Calu3 (cell line): Measurements from ENCODE around the gene STAC. TPM values are rescaled to one million over a fixed set of nuclear protein-coding genes. Genes with fewer than 3 reads are reported as not detected.

Source experiments
- BruUV-seq: library from RNA; stranded (reverse); fragments of 400-500 nt; replicated peaks from 2 replicates; lab custom pipeline; 2021; lab: Mats Ljungman, UMichigan
- CTCF ChIA-PET: fragments of 300-600 bp; sonication (Branson Sonifier 250); formaldehyde crosslinking; loops from one replicate; lab custom pipeline; 2022; ENCODE audit warnings: antibody characterized with exemption; lab: Charles Lee
- DNase-seq: peaks from one replicate; pipeline ENCODE4 v3.0.0; 2022
- H3K27ac Mint-ChIP-seq: one replicate; pipeline ENCODE4 v1.8.0; 2022; ENCODE audit warnings: mixed read lengths; ENCODE audit not compliant: unreplicated experiment
- H3K27me3 Mint-ChIP-seq: one replicate; pipeline ENCODE4 v1.8.0; 2022; ENCODE audit warnings: mixed read lengths; ENCODE audit not compliant: unreplicated experiment
- H3K36me3 Mint-ChIP-seq: one replicate; pipeline ENCODE4 v1.8.0; 2022; ENCODE audit warnings: mild to moderate bottlenecking, moderate library complexity, mixed read lengths; ENCODE audit not compliant: insufficient read depth, unreplicated experiment
- H3K4me1 Mint-ChIP-seq: one replicate; pipeline ENCODE4 v1.8.0; 2022; ENCODE audit warnings: mild to moderate bottlenecking, low read depth, mixed read lengths; ENCODE audit not compliant: unreplicated experiment
- H3K4me3 Mint-ChIP-seq: one replicate; pipeline ENCODE4 v1.8.0; 2022; ENCODE audit warnings: mild to moderate bottlenecking, low read depth, moderate library complexity, mixed read lengths; ENCODE audit not compliant: unreplicated experiment
- H3K9me3 Mint-ChIP-seq: one replicate; pipeline ENCODE4 v1.8.0; 2022; ENCODE audit warnings: low read depth, mixed read lengths; ENCODE audit not compliant: unreplicated experiment
- CTCF ChIP-seq: fragments of 200-600 bp; IDR thresholded peaks from one replicate; pipeline ENCODE4 v1.8.0; 2022; ENCODE audit warnings: antibody characterized with exemption; ENCODE audit not compliant: unreplicated experiment
- intact Hi-C: fragments of 100-400 bp; cut with micrococcal nuclease; formaldehyde crosslinking; loops from one replicate; pipeline ENCODE4 v1.10.0; 2022; ENCODE audit not compliant: unreplicated experiment
- total RNA-seq: library from RNA; stranded (reverse); gene quantifications from 2 replicates; pipeline ENCODE4 v1.2.3, GENCODE V29; 2022

The STAC gene
- total RNA-seq, 1 experiment from 2014 or later = 12.8 TPM

- H3K4me3 Mint-ChIP-seq = no peak overlapping the region
- TF ChIP-seq CTCF = no peak
- no peaks in the 10 kb centered on the region for H3K36me3 Mint-ChIP-seq
- intact Hi-C loops = no loop called here
- no peak for DNase-seq
- no peak overlapping the region for H3K27ac Mint-ChIP-seq
- H3K27me3 Mint-ChIP-seq = no peaks in the 10 kb centered on the region
- peaks cover 10% of the 10 kb centered on the region for H3K9me3 Mint-ChIP-seq
- CTCF ChIA-PET = no interaction called here
- H3K4me1 Mint-ChIP-seq = peaks cover 6% of the 10 kb centered on the region
- BruUV-seq = no TSS peak
Observed at GRCh38 chr3:36480911-36481648, 100.8 kb downstream of the STAC start.

GRCh38 chr3:36482256-36482655 lies 102.0 kb downstream of the STAC start:
- Mint-ChIP-seq H3K4me1 (peaks cover 10% of the 10 kb centered on the region), H3K36me3 (no peaks in the 10 kb centered on the region), H3K4me3 (no peak overlapping the region), H3K27ac (no peak overlapping the region), H3K27me3 (no peaks in the 10 kb centered on the region), H3K9me3 (peaks cover 10% of the 10 kb centered on the region)
- no peak for DNase-seq
- no TSS peak for BruUV-seq
- CTCF ChIA-PET = no interaction called here
- no peak for TF ChIP-seq CTCF
- intact Hi-C loops = no loop called here

GRCh38 chr3:36482880-36483279 lies 102.6 kb downstream of the STAC start:
- peaks cover 10% of the 10 kb centered on the region for H3K9me3 Mint-ChIP-seq
- no TSS peak for BruUV-seq
- intact Hi-C loops = no loop called here
- TF ChIP-seq CTCF = no peak
- H3K4me3 Mint-ChIP-seq = no peak overlapping the region
- DNase-seq = no peak
- peaks cover 12% of the 10 kb centered on the region for H3K4me1 Mint-ChIP-seq
- no peaks in the 10 kb centered on the region for H3K36me3 Mint-ChIP-seq
- no peak overlapping the region for H3K27ac Mint-ChIP-seq
- CTCF ChIA-PET = no interaction called here
- no peaks in the 10 kb centered on the region for H3K27me3 Mint-ChIP-seq

- no peak for TF ChIP-seq CTCF
- CTCF ChIA-PET = no interaction called here
- Mint-ChIP-seq H3K27me3 (no peaks in the 10 kb centered on the region), H3K36me3 (no peaks in the 10 kb centered on the region), H3K9me3 (peaks cover 6% of the 10 kb centered on the region), H3K4me1 (peaks cover 20% of the 10 kb centered on the region), H3K4me3 (no peak overlapping the region), H3K27ac (no peak overlapping the region)
- intact Hi-C loops = no loop called here
- BruUV-seq = no TSS peak
- DNase-seq = no peak
Observed at GRCh38 chr3:36483709-36484108, 103.4 kb downstream of the STAC start.
